H1 (cell line): ENCODE data around the gene SLC13A2. TPM values are rescaled to one million over a fixed set of nuclear protein-coding genes. Genes with fewer than 3 reads are reported as not detected.

Experiments used
- CTCF ChIA-PET: fragments of 300-600 bp; sonication (Branson Sonifier 250); formaldehyde crosslinking; loops from one replicate; lab custom pipeline; 2021; ENCODE audit not compliant: partially characterized antibody; lab: Charles Lee
- POLR2A ChIA-PET: fragments of 300-600 bp; sonication (Branson Sonifier 250); formaldehyde crosslinking; loops from one replicate; lab custom pipeline; 2021; ENCODE audit warnings: inconsistent platforms; ENCODE audit not compliant: partially characterized antibody; lab: Charles Lee
- DNase-seq, 2 experiments: peaks; one replicate each; pipeline versions ENCODE4 v3.0.0 to v3.0.0-alpha.2; 2010 to 2022; ENCODE audit warnings: low spot score in 2 of 2, low read depth in 1 of 2, mixed read lengths in 1 of 2
- FAIRE-seq: peaks from 2 replicates; lab custom pipeline; 2011; peaks lifted over from hg19 to GRCh38; lab: Jason Lieb, UNC
- H2AFZ ChIP-seq: 2 replicates; pipeline ENCODE4 v1.8.1; 2012; ENCODE audit warnings: low read length, inconsistent platforms
- H2AK5ac ChIP-seq: 2 replicates; pipeline ENCODE4 v1.6.1; 2013; ENCODE audit warnings: low read depth, low read length
- H2BK120ac ChIP-seq: replicated peaks from 2 replicates; pipeline ENCODE3; 2013; ENCODE audit warnings: low read depth, low read length, inconsistent platforms
- H2BK12ac ChIP-seq: 2 replicates; pipeline ENCODE4 v1.6.1; 2013; ENCODE audit warnings: low read depth, low read length
- H2BK15ac ChIP-seq: 2 replicates; pipeline ENCODE4 v1.6.1; 2013; ENCODE audit warnings: low read length
- H2BK20ac ChIP-seq: 2 replicates; pipeline ENCODE4 v1.6.1; 2013; ENCODE audit warnings: low read length
- H2BK5ac ChIP-seq: 2 replicates; pipeline ENCODE4 v1.6.1; 2013; ENCODE audit warnings: low read depth, low read length
- H3K14ac ChIP-seq: 2 replicates; pipeline ENCODE4 v1.6.1; 2013; ENCODE audit warnings: inconsistent platforms; ENCODE audit not compliant: insufficient read length
- H3K18ac ChIP-seq: 2 replicates; pipeline ENCODE4 v1.6.1; 2013; ENCODE audit warnings: low read length; ENCODE audit errors: extremely low read depth
- H3K23ac ChIP-seq: 2 replicates; pipeline ENCODE4 v1.6.1; 2013; ENCODE audit warnings: inconsistent platforms; ENCODE audit not compliant: insufficient read length
- H3K23me2 ChIP-seq: 2 replicates; pipeline ENCODE4 v1.6.1; 2013; ENCODE audit warnings: low read depth, low read length
- H3K27ac ChIP-seq: 2 replicates; pipeline ENCODE4 v1.6.1; 2011; ENCODE audit warnings: low read depth, low read length, inconsistent platforms
- H3K27me3 ChIP-seq, 4 experiments: replicated peaks in 1 of 4; 1 replicate in 1 of 4; 2 replicates in 3 of 4; pipeline versions ENCODE4 v1.6.1 to v1.8.1; 2011 to 2013; ENCODE audit warnings: low read length in 3 of 4, mild to moderate bottlenecking in 3 of 4, inconsistent platforms in 2 of 4, mixed read lengths in 2 of 4, moderate library complexity in 1 of 4; ENCODE audit not compliant: control insufficient read depth in 3 of 4, insufficient read depth in 3 of 4; ENCODE audit errors: extremely low read depth in 1 of 4
- H3K36me3 ChIP-seq, 4 experiments: 2 replicates each; pipeline versions ENCODE4 v1.6.1 to v1.8.1; 2011 to 2013; ENCODE audit warnings: mild to moderate bottlenecking in 4 of 4, low read length in 3 of 4, moderate library complexity in 2 of 4, control low read depth in 1 of 4, inconsistent platforms in 1 of 4; ENCODE audit not compliant: insufficient read depth in 4 of 4, control insufficient read depth in 2 of 4
- H3K4ac ChIP-seq: replicated peaks from 2 replicates; pipeline ENCODE3; 2013; ENCODE audit warnings: low read length, low read depth, mixed read lengths, inconsistent platforms; ENCODE audit not compliant: insufficient read length
- H3K4me1 ChIP-seq, 4 experiments: replicated peaks in 1 of 4; 1 replicate in 1 of 4; 2 replicates in 3 of 4; pipeline versions ENCODE4 v1.6.1 to v1.8.1; 2011 to 2013; ENCODE audit warnings: low read length in 3 of 4, inconsistent platforms in 2 of 4, mixed read lengths in 1 of 4; ENCODE audit not compliant: insufficient read depth in 4 of 4, control insufficient read depth in 3 of 4
- H3K4me2 ChIP-seq, 2 experiments: 2 replicates each; pipeline versions ENCODE4 v1.6.1 to v1.8.1; 2011 to 2013; ENCODE audit warnings: low read depth in 2 of 2, low read length in 2 of 2, control low read depth in 1 of 2, inconsistent platforms in 1 of 2, mild to moderate bottlenecking in 1 of 2; ENCODE audit not compliant: insufficient read depth in 1 of 2
- H3K4me3 ChIP-seq, 4 experiments: fragments of 200-600, 300-600 bp in 1 of 4; sonication (generic), shearing (Covaris generic), sonication (Bioruptor Twin) in 1 of 4; 2 replicates each; pipeline versions ENCODE4 v1.5.1 to v1.8.1; 2011 to 2016; ENCODE audit warnings: low read length in 4 of 4, low read depth in 3 of 4, control low read depth in 2 of 4, inconsistent platforms in 2 of 4, mild to moderate bottlenecking in 2 of 4, mixed read lengths in 1 of 4, moderate library complexity in 1 of 4; ENCODE audit not compliant: insufficient read depth in 2 of 4; ENCODE audit errors: extremely low read depth in 1 of 4
- H3K56ac ChIP-seq: replicated peaks from 2 replicates; pipeline ENCODE3; 2013; ENCODE audit warnings: low read depth, mild to moderate bottlenecking, mixed read lengths, low read length, inconsistent platforms; ENCODE audit not compliant: insufficient read length
- H3K79me1 ChIP-seq: 2 replicates; pipeline ENCODE4 v1.6.1; 2013; ENCODE audit warnings: low read depth, low read length, control low read depth
- H3K79me2 ChIP-seq, 2 experiments: 2 replicates each; pipeline versions ENCODE4 v1.6.1 to v1.8.1; 2012 to 2013; ENCODE audit warnings: low read length in 2 of 2, mild to moderate bottlenecking in 2 of 2, inconsistent platforms in 1 of 2; ENCODE audit not compliant: insufficient read depth in 2 of 2, control insufficient read depth in 1 of 2
- H3K9ac ChIP-seq, 4 experiments: replicated peaks in 1 of 4; 1 replicate in 1 of 4; 2 replicates in 3 of 4; pipeline versions ENCODE4 v1.6.1 to v1.8.1; 2011 to 2013; ENCODE audit warnings: low read depth in 3 of 4, low read length in 3 of 4, control low read depth in 2 of 4, mild to moderate bottlenecking in 2 of 4, moderate library complexity in 2 of 4, inconsistent platforms in 1 of 4; ENCODE audit errors: extremely low read depth in 1 of 4
- H3K9me3 ChIP-seq, 2 experiments: 2 replicates each; pipeline versions ENCODE4 v1.6.1 to v1.8.1; 2012 to 2013; ENCODE audit warnings: mild to moderate bottlenecking in 2 of 2, moderate library complexity in 2 of 2, control low read depth in 1 of 2, inconsistent platforms in 1 of 2, low read depth in 1 of 2, low read length in 1 of 2, mixed read lengths in 1 of 2; ENCODE audit not compliant: insufficient read depth in 2 of 2
- H4K20me1 ChIP-seq, 2 experiments: replicated peaks in 1 of 2; 2 replicates each; pipeline versions ENCODE3 to v1.8.1; 2011 to 2013; ENCODE audit warnings: inconsistent platforms in 2 of 2, low read length in 2 of 2, mild to moderate bottlenecking in 1 of 2; ENCODE audit not compliant: insufficient read depth in 2 of 2, control insufficient read depth in 1 of 2
- H4K5ac ChIP-seq: 2 replicates; pipeline ENCODE4 v1.6.1; 2013; ENCODE audit warnings: low read length, low read depth, mixed read lengths, inconsistent platforms; ENCODE audit not compliant: insufficient read length
- H4K8ac ChIP-seq: 2 replicates; pipeline ENCODE4 v1.8.0; 2013; ENCODE audit warnings: mild to moderate bottlenecking, moderate library complexity, low read length, inconsistent platforms; ENCODE audit not compliant: insufficient read depth; ENCODE audit errors: extremely low read depth
- H4K91ac ChIP-seq: replicated peaks from 2 replicates; pipeline ENCODE3; 2013; ENCODE audit warnings: low read length, mixed read lengths, inconsistent platforms; ENCODE audit not compliant: insufficient read length
- CBX5 ChIP-seq: fragments of 300-800, 300-1000 bp; sonication (generic); IDR thresholded peaks from 2 replicates; pipeline ENCODE4 v1.7.1; 2016; ENCODE audit warnings: antibody characterized with exemption, low read length, low read depth
- CHD2 ChIP-seq: IDR thresholded peaks from 2 replicates; pipeline ENCODE4 v1.6.1; 2012; ENCODE audit warnings: low read length, improper control_type of control experiment
- EP300 ChIP-seq, 2 experiments: IDR thresholded peaks; 1 replicate in 1 of 2; 2 replicates in 1 of 2; pipeline ENCODE4 v1.6.1; 2011 to 2012; ENCODE audit warnings: low read depth in 2 of 2, low read length in 2 of 2, mild to moderate bottlenecking in 2 of 2, borderline replicate concordance in 1 of 2, inconsistent platforms in 1 of 2, moderate library complexity in 1 of 2
- GTF2F1 ChIP-seq: IDR thresholded peaks from 2 replicates; pipeline ENCODE4 v1.6.1; 2012; ENCODE audit warnings: low read depth, low read length, improper control_type of control experiment, borderline replicate concordance
- HDAC2 ChIP-seq, 2 experiments: fragments of 300-600 bp in 1 of 2; sonication (generic) in 1 of 2; IDR thresholded peaks; 2 replicates each; pipeline ENCODE4 v1.6.1; 2011 to 2012; ENCODE audit warnings: low read depth in 2 of 2, low read length in 2 of 2, mild to moderate bottlenecking in 2 of 2, moderate library complexity in 2 of 2, borderline replicate concordance in 1 of 2, inconsistent platforms in 1 of 2
- KDM5A ChIP-seq: fragments of 200-600 bp; IDR thresholded peaks from 2 replicates; pipeline ENCODE4 v1.7.1; 2012; ENCODE audit warnings: mild to moderate bottlenecking, low read length, inconsistent platforms, mixed read lengths
- NANOG ChIP-seq: IDR thresholded peaks from 2 replicates; pipeline ENCODE4 v1.6.1; 2011; ENCODE audit warnings: low read length, low read depth, mild to moderate bottlenecking, inconsistent platforms; ENCODE audit not compliant: insufficient read depth, poor library complexity, severe bottlenecking
- POLR2A ChIP-seq, 2 experiments: IDR thresholded peaks; 1 replicate in 1 of 2; 2 replicates in 1 of 2; pipeline ENCODE4 v1.6.1; 2011; ENCODE audit warnings: low read depth in 2 of 2, low read length in 2 of 2, mild to moderate bottlenecking in 2 of 2; ENCODE audit errors: control extremely low read depth in 1 of 2
- POLR2AphosphoS5 ChIP-seq: IDR thresholded peaks from 2 replicates; pipeline ENCODE4 v1.6.1; 2011; ENCODE audit warnings: low read depth, low read length
- SAP30 ChIP-seq: fragments of 300-600 bp; sonication (generic); IDR thresholded peaks from 2 replicates; pipeline ENCODE4 v1.7.1; 2012; ENCODE audit warnings: low read length, moderate library complexity, mild to moderate bottlenecking, inconsistent platforms; ENCODE audit not compliant: insufficient read depth, insufficient replicate concordance
- SIRT6 ChIP-seq: IDR thresholded peaks from one replicate; pipeline ENCODE4 v1.7.1; 2012; ENCODE audit warnings: low read length, inconsistent platforms
- SP4 ChIP-seq: IDR thresholded peaks from 2 replicates; pipeline ENCODE4 v1.6.1; 2012; ENCODE audit warnings: low read length, inconsistent platforms
- TEAD4 ChIP-seq: IDR thresholded peaks from 2 replicates; pipeline ENCODE4 v1.6.1; 2012; ENCODE audit warnings: low read depth, low read length, inconsistent platforms, mixed read lengths
- WGBS, 2 experiments: shearing (Covaris generic) in 1 of 2; methylation state at CpG; one replicate each; pipeline versions ENCODE4 v1.1.6 to v1.1.7; 2013 to 2015; ENCODE audit warnings: low lambda C conversion rate in 2 of 2, mixed read lengths in 2 of 2, inconsistent platforms in 1 of 2, low coverage in 1 of 2, missing lambda C conversion rate in 1 of 2; ENCODE audit not compliant: insufficient replicate concordance in 2 of 2, insufficient coverage in 1 of 2, insufficient read length in 1 of 2; ENCODE audit errors: extremely low coverage in 1 of 2, missing lambda C conversion rate in 1 of 2; 5-methylcytosine and 5-hydroxymethylcytosine counted together
- polyA plus RNA-seq, 7 experiments: library from polyadenylated mRNA; depleted of rRNA in 3 of 7; stranded (reverse) in 5 of 7; unstranded in 2 of 7; fragments of >200 nt in 5 of 7; fragments of 200-250 nt in 2 of 7; gene quantifications; 1 replicate in 5 of 7; 2 replicates in 1 of 7; 4 replicates in 1 of 7; pipeline versions ENCODE4 v1.2.1 to v1.2.3, GENCODE V29; 2011 to 2013; ENCODE audit warnings: missing spikeins in 2 of 7, mixed read lengths in 2 of 7
- total RNA-seq: library from RNA; stranded (reverse); fragmentation: NEBNext Ultra II Directional; extraction: Animal tissue kit (Norgen Biotek cat#: 25700); gene quantifications from 2 replicates; pipeline ENCODE4 v1.2.1, GENCODE V29; 2021

SLC13A2 gene
- total and polyA plus RNA-seq, 2 of the 8 experiments (the other 6 are each of a cell fraction or from before 2014, with no cell fraction given), result not detected

GRCh38 chr17:28511858-28512461 is 38.5 kb downstream of the SLC13A2 start:
- 92% methylated on average over 3 of the region's 3 CpGs; no CpG with 5 or more reads in 1 of the 2 experiments for WGBS, 2 experiments
- H2BK120ac ChIP-seq, result no peak overlapping the region
- no peak overlapping the region for H2BK5ac ChIP-seq
- H2BK15ac ChIP-seq, result no peak overlapping the region
- H4K5ac ChIP-seq, result no peak overlapping the region
- H2AFZ ChIP-seq, result no peak overlapping the region
- POLR2A ChIA-PET, result interaction anchor here (0.7 to 1.2 kb wide), 2 partner anchors 9 to 18 kb away, joined by 3 read pairs; no protein-coding TSS in a partner anchor
- H3K27ac ChIP-seq, result no peak overlapping the region
- H3K9me3 ChIP-seq, result no peaks in the 10 kb centered on the region
- no peak overlapping the region for H3K9ac ChIP-seq
- no peaks in the 10 kb centered on the region for H3K79me2 ChIP-seq
- no peak overlapping the region for H3K4me3 ChIP-seq
- H3K23me2 ChIP-seq, result peaks cover 2% of the 10 kb centered on the region; the same call in 1 of the 2 replicates
- H4K8ac ChIP-seq, result no peak overlapping the region
- DNase-seq (no peak), FAIRE-seq (no peak)
- H3K27me3 ChIP-seq, result peaks cover 0 to 8% (median 4%) of the 10 kb centered on the region in 4 experiments; a peak in 4 of 7 replicates
- no peaks in the 10 kb centered on the region for H3K79me1 ChIP-seq
- H3K14ac ChIP-seq, result no peak overlapping the region
- peaks cover 0 to 17% (median 7%) of the 10 kb centered on the region in 4 experiments; a peak in 6 of 7 replicates for H3K4me1 ChIP-seq
- H2BK12ac ChIP-seq, result no peak overlapping the region
- H4K91ac ChIP-seq, result no peak overlapping the region
- no peaks in the 10 kb centered on the region for H3K36me3 ChIP-seq
- CTCF ChIA-PET, result interaction anchor here (0.8 to 21.4 kb wide), 5 partner anchors 9 to 31 kb away, joined by 3 to 547 read pairs (median 16); no protein-coding TSS in a partner anchor
- H3K18ac ChIP-seq, result no peak overlapping the region
- no peak overlapping the region for H2AK5ac ChIP-seq
- no peak overlapping the region for H3K23ac ChIP-seq
- H2BK20ac ChIP-seq, result no peak overlapping the region
- no peak overlapping the region for H3K4me2 ChIP-seq
- no peak overlapping the region for H3K4ac ChIP-seq
- H3K56ac ChIP-seq, result no peak overlapping the region
- no peaks in the 10 kb centered on the region for H4K20me1 ChIP-seq
- no peak for TF ChIP-seq KDM5A
- no peak for TF ChIP-seq GTF2F1
- no peak for TF ChIP-seq POLR2A (IDR thresholded peaks at IDR 0.05; ENCODE audit: control extremely low read depth in 1 of 2, low read depth in 2 of 2, low read length in 2 of 2)
- TF ChIP-seq SP4, result no peak
- no peak for TF ChIP-seq HDAC2 (IDR thresholded peaks at IDR 0.05; ENCODE audit: borderline replicate concordance in 1 of 2, low read depth in 2 of 2, low read length in 2 of 2)
- TF ChIP-seq CHD2, result no peak
- no peak for TF ChIP-seq SAP30
- no peak for TF ChIP-seq SIRT6
- TF ChIP-seq EP300 (IDR thresholded peaks at IDR 0.05; ENCODE audit: borderline replicate concordance in 1 of 2, low read depth in 2 of 2, low read length in 2 of 2), result no peak
- no peak for TF ChIP-seq TEAD4
- no peak for TF ChIP-seq NANOG
- no peak for TF ChIP-seq POLR2AphosphoS5
- TF ChIP-seq CBX5, result no peak
